Measurements from ENCODE around the gene BAMBI.

Gene BAMBI

DNA sequence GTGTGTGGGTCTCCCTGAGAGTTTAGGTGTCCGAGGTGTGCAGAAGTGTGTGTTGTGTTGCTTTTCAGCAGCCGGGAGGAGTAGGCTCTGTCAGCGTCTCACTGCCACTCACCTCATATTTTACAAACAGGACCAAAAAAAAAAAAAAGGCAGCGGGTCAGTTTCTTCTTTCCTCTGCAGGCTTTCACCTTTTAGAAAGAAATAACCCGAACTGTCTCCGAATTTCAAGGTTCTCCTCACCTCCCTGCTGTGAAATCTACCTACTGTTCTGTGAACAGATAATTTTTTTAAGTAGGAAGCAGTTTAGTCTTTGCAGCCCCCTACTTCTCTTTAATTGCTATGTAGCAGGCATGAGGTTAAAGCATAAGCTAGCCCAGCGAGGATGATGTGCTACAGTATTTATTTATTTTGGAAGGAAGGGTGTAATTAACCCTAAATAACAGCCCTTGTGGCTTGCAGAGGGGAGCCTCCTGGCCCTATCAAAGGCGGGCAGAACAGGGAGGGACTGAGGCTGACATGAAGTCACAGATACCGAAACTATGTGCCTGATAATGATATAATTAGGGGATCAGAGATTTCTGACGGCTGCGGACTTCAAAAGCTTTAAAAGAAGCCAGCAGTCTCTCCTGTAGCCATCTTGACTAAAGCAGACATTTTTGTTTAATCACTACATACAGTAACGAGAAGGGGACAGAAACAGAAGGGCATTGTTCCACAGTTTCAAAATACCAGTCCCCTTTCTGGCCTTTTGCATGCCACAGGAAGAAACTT, 1.6 kb downstream of the BAMBI start:
- TF ChIP-seq POLR2A (IDR thresholded peaks at IDR 0.05; ENCODE audit: low read depth, low read length) (no peak), POLR2AphosphoS5 (IDR thresholded peaks at IDR 0.05; ENCODE audit: low read depth, low read length) (no peak), TAF1 (IDR thresholded peaks at IDR 0.05; ENCODE audit: borderline replicate concordance, low read depth, low read length) (no peak)
- no peak for DNase-seq (ENCODE audit: insufficient read length)
- FAIRE-seq: no peak

DNA sequence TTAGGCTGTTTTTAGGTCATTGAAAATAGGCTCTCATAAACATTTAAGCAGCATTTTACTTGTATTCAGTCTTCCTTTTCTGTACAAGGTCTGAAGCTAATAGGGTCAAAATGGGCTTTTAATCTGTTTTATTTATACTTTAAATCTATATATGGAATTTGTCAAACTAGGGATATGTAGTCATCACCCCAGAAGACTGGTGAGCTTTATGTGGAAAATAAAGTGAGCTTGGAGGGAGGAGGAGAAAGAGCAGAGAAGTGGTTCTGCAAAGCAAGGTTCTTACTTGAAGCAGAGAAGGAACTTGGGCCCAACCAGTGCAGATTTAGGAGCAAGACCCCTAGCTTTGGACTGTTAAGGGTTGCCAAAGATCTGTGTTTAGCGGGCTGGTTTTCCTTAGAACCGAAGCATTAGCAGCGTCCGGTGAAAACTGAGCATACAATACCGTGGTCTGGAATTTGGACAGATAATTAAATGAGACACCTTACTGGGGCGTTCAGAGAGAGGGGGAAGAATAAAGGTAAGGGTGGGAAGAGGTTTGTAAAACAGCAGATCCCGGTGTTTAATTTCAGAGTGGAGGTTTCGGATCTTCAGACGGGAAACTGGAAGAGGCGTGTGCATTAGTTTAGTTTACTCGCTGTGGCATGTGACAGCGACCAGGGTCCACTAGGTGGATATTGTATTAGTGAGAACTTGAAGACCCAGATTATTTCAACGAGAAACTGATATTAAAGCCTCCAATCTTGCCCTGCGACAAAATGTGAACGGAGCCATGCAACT, 2.4 kb downstream of the BAMBI start:
- TF ChIP-seq POLR2A (IDR thresholded peaks at IDR 0.05; ENCODE audit: low read depth, low read length) (no peak), TAF1 (IDR thresholded peaks at IDR 0.05; ENCODE audit: borderline replicate concordance, low read depth, low read length) (no peak), POLR2AphosphoS5 (IDR thresholded peaks at IDR 0.05; ENCODE audit: low read depth, low read length) (no peak)
- no peak for FAIRE-seq
- no peak for DNase-seq (ENCODE audit: insufficient read length)

DNA sequence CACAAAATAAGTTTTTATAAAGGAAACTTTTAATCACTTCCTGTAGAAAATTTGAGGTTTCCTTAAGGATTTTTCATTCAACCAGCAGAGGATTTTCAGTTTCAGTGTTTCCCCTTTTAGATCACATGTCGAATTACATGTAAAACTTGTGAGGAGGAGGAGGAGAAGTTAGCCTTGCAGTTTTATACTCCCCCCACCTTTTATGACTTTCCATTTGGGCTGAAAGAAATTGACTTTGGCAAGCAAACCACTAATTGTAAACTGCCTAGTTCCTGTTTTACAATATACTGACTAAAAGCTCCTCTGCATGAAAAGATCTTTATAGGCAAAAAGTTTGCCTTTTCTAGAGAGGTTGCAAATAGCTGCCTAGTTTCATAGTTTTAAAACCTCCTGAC, 3.0 kb downstream of the BAMBI start:
- DNase-seq (ENCODE audit: insufficient read length): no peak
- no peak for TF ChIP-seq POLR2AphosphoS5 (IDR thresholded peaks at IDR 0.05; ENCODE audit: low read depth, low read length)
- TF ChIP-seq TAF1 (IDR thresholded peaks at IDR 0.05; ENCODE audit: borderline replicate concordance, low read depth, low read length): no peak
- no peak for TF ChIP-seq POLR2A (IDR thresholded peaks at IDR 0.05; ENCODE audit: low read depth, low read length)
- no peak for FAIRE-seq

DNA sequence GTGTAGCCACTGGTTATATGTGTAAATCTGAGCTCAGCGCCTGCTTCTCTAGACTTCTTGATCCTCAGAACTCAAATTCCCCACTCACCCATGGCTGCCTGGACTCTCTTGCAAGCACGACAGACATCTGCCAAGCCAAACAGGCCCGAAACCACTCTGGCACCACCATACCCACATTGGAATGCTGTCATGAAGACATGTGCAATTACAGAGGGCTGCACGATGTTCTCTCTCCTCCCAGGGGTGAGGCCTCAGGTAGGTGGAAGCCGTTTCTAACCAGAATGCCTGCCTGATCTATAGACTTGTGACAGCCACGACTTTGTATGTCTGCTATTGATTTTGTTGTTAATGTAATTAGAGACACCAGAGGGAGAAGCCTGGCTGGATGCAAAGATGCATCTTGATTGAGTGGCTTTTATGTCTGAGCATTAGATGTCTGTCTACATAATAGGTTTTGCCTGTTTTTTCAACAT, 4.0 kb downstream of the BAMBI start:
- no peak for TF ChIP-seq TAF1 (IDR thresholded peaks at IDR 0.05; ENCODE audit: borderline replicate concordance, low read depth, low read length)
- no peak for TF ChIP-seq POLR2AphosphoS5 (IDR thresholded peaks at IDR 0.05; ENCODE audit: low read depth, low read length)
- TF ChIP-seq POLR2A (IDR thresholded peaks at IDR 0.05; ENCODE audit: low read depth, low read length): no peak
- FAIRE-seq: no peak
- DNase-seq (ENCODE audit: insufficient read length): no peak

DNA sequence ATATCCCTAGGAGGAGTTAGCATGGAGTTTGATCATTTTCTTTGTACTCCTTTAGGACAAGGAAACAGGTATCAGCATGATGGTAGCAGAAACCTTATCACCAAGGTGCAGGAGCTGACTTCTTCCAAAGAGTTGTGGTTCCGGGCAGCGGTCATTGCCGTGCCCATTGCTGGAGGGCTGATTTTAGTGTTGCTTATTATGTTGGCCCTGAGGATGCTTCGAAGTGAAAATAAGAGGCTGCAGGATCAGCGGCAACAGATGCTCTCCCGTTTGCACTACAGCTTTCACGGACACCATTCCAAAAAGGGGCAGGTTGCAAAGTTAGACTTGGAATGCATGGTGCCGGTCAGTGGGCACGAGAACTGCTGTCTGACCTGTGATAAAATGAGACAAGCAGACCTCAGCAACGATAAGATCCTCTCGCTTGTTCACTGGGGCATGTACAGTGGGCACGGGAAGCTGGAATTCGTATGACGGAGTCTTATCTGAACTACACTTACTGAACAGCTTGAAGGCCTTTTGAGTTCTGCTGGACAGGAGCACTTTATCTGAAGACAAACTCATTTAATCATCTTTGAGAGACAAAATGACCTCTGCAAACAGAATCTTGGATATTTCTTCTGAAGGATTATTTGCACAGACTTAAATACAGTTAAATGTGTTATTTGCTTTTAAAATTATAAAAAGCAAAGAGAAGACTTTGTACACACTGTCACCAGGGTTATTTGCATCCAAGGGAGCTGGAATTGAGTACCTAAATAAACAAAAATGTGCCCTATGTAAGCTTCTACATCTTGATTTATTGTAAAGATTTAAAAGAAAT, 4.8 kb downstream of the BAMBI start:
- TF ChIP-seq POLR2A (IDR thresholded peaks at IDR 0.05; ENCODE audit: low read depth, low read length) (no peak), TAF1 (IDR thresholded peaks at IDR 0.05; ENCODE audit: borderline replicate concordance, low read depth, low read length) (no peak), POLR2AphosphoS5 (IDR thresholded peaks at IDR 0.05; ENCODE audit: low read depth, low read length) (no peak)
- no peak for DNase-seq (ENCODE audit: insufficient read length)
- no peak for FAIRE-seq

DNA sequence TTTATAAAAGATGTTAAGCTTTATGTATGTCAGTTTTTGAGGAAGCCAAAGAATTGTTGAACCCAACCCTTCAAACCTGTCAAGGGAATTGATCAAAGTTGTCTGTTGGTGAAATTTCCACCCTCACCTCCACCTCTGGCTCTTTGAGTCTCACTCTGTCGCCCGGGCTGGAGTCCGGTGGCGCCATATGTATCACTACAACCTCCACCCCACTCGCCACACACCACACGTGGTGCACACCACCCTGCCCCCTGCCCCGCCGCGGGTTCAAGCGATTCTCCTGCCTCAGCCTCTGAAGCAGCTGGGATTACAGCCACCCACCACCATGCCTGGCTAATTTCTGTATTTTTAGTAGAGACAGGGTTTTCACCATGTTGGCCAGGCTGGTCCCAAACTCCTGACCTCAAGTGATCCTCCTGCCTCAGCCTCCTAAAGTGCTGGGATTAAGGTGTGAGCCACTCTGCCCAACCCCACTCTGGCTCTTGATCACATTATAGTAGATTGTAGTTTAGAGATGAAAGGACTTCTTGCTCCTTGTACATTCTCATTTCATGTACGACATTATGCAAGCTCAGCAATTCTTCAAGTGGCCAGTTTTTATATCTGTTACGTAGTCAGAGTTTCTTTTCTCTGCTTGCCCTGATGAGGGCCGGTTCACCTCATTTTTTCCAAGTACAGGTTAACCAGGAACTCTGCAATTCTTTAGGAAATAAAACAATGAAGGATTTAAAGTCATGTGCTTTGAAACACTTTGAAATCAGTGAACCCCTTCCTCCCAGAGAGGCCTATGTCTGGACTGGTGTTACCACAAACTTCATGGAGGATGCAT, 7.0 kb downstream of the BAMBI start:
- DNase-seq (ENCODE audit: insufficient read length) (no peak), FAIRE-seq (no peak)
- no peak for TF ChIP-seq POLR2AphosphoS5 (IDR thresholded peaks at IDR 0.05; ENCODE audit: low read depth, low read length)
- TF ChIP-seq TAF1 (IDR thresholded peaks at IDR 0.05; ENCODE audit: borderline replicate concordance, low read depth, low read length): no peak

DNA sequence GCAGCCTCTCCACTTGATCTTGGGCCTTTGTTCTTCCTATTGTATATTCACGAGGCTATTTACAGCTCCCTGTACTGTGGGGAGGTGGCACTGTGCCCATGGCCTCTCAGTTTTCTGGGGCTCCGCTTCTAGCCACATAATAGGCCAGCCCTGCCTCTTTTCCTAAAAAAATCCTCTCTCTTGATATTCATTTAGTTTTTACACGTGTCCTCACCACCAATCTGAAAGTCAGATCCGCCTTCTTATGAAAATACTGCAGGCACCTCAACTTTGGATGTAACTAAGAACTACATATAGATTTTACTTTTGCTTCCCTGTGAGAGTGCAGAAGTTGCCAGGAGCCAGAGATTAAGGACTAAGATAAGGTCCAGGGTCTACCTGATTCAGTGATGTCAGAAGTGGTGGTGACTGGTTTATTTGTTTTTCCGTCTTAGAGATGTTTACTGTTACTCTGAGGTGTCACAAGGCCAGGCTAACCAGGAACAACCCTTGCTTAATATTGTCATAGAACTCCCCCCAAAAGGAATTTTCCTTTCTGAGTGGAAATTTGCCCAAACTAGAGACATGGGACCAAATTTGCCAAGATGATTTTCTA, 7.8 kb downstream of the BAMBI start:
- TF ChIP-seq POLR2AphosphoS5 (IDR thresholded peaks at IDR 0.05; ENCODE audit: low read depth, low read length) (no peak), POLR2A (IDR thresholded peaks at IDR 0.05; ENCODE audit: low read depth, low read length) (no peak), TAF1 (IDR thresholded peaks at IDR 0.05; ENCODE audit: borderline replicate concordance, low read depth, low read length) (no peak)
- DNase-seq (ENCODE audit: insufficient read length) (no peak), FAIRE-seq (no peak)

DNA sequence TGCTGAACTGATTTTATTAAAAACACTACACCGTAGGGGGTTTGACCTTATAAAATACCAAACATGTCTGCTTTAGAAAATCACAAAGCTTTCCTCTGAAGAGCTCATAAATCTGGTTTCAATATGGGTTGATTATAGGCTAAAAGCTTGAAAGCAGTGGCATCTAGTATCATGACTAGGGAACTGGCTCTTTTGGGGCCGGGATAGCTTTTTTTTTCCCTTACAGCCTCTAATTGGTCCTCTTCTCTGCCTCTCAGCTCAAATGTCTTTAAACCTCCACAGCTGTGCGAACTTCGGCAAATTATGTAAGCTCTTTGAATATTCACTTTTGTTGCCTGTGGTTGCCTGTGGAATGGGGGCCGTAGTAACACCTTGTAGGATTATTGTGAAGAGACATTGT, 8.4 kb downstream of the BAMBI start:
- TF ChIP-seq TAF1 (IDR thresholded peaks at IDR 0.05; ENCODE audit: borderline replicate concordance, low read depth, low read length) (no peak), POLR2A (IDR thresholded peaks at IDR 0.05; ENCODE audit: low read depth, low read length) (no peak), POLR2AphosphoS5 (IDR thresholded peaks at IDR 0.05; ENCODE audit: low read depth, low read length) (no peak)
- no peak for FAIRE-seq
- no peak for DNase-seq (ENCODE audit: insufficient read length)

DNA sequence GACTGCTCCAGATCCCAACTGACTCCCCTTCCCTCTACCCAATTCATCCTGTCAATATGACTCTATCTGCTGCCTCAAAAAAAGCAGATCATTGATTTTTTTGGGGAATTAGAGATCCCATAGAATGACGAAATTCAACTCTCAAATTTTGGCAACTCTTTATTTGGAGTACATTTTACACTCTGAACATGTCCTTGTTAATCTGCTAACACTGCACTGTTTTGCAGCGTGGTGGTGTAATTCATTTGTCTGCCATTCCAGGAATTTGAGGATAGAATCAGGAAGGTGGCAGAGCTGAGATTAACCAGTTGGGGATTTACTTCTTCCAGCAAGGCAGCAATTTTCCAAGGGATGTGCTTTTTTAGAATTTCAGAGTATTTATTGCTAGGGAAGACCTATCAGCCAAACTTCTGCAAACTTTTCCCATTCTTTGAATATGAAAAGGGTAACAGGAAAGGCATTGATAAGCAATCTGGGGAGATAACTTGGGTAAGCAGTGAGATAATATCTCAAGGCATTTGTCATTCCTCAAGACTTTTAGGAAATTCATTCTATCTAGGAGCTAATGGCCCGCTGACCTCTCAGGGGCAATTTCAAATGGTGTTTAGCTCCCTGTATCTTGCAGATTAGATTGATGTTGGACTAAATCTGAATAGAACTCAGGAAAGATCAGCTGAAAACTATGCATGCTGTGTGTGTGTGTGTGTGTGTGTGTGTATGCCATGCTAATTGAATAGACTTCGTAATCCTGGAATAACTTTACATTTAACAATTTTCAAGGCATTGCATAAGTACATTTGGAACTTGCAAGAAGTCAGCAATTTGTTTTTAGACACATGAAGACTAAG, 9.7 kb downstream of the BAMBI start:
- no peak for FAIRE-seq
- DNase-seq (ENCODE audit: insufficient read length): no peak
- TF ChIP-seq POLR2A (IDR thresholded peaks at IDR 0.05; ENCODE audit: low read depth, low read length) (no peak), POLR2AphosphoS5 (IDR thresholded peaks at IDR 0.05; ENCODE audit: low read depth, low read length) (no peak), TAF1 (IDR thresholded peaks at IDR 0.05; ENCODE audit: borderline replicate concordance, low read depth, low read length) (no peak)

DNA sequence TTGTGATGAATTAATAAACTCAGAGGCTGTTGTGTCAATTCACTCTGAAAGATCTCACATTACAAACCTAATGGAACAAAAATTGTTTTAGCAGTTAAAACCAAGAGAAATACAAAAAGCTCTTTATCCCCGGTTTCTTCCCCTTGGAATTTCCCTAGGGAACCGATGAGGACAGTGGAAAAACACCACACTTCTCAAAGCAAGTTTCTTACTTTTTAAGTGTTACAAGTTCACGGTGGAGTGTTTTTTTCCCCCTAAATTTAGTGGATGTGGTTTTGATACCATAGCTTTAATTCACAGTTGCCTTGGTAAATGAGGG, 10.3 kb downstream of the BAMBI start:
- TF ChIP-seq TAF1 (IDR thresholded peaks at IDR 0.05; ENCODE audit: borderline replicate concordance, low read depth, low read length) (no peak), POLR2A (IDR thresholded peaks at IDR 0.05; ENCODE audit: low read depth, low read length) (no peak), POLR2AphosphoS5 (IDR thresholded peaks at IDR 0.05; ENCODE audit: low read depth, low read length) (no peak)
- DNase-seq (ENCODE audit: insufficient read length): no peak
- no peak for FAIRE-seq
